ENCODE results near the gene C17orf50. TPM values are rescaled to one million over a fixed set of nuclear protein-coding genes. Genes with fewer than 3 reads are reported as not detected.

Gene C17orf50
- total RNA-seq, 3 donors from 2014 or later: not detected

- Histone ChIP-seq H3K4me1 (no peaks in the 10 kb centered on the region), H3K36me3 (no peaks in the 10 kb centered on the region), H3K9me3 (no peaks in the 10 kb centered on the region), H3K4me3 (no peak overlapping the region), H3K27ac (no peak overlapping the region), H3K27me3 (no peaks in the 10 kb centered on the region)
- intact Hi-C loops (cut with DNase I; ENCODE audit: low total_unique reads): no loop called here
- no peak for DNase-seq (ENCODE audit: low spot score in 2 of 2)
- TF ChIP-seq POLR2A (IDR thresholded peaks at IDR 0.05) (no peak), POLR2AphosphoS5 (IDR thresholded peaks at IDR 0.05) (no peak), CTCF (IDR thresholded peaks at IDR 0.05) (no peak)
Observed at GRCh38 chr17:35778641-35779196, 18.0 kb downstream of the C17orf50 start.

DNA sequence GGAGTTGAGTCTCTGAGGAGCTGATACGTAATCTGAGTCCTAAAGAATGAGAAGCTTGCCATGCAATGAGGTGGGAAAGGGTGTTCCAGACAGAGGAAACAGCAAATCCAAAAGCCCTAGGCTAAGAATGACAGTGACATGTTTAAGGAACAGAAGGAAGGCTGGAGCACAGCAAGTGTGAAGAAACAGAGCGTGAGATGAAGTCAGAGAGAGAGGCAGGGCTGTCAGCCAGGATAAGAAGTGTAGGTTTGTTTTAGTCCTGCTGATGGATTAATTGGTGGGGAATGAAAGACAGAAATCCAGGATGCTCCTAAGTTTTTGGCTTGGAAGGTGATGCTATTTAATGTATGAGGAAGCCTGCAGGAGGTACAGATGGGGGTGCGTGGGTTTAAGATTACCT, 20.3 kb downstream of the C17orf50 start:
- H3K36me3 ChIP-seq: no peaks in the 10 kb centered on the region
- no peak for DNase-seq (ENCODE audit: low spot score in 2 of 2)
- no peaks in the 10 kb centered on the region for H3K27me3 ChIP-seq
- H3K4me3 ChIP-seq: no peak overlapping the region
- H3K4me1 ChIP-seq: no peaks in the 10 kb centered on the region
- intact Hi-C loops (cut with DNase I; ENCODE audit: low total_unique reads): no loop called here
- no peak overlapping the region for H3K27ac ChIP-seq
- TF ChIP-seq CTCF (IDR thresholded peaks at IDR 0.05): no peak
- no peak for TF ChIP-seq POLR2A (IDR thresholded peaks at IDR 0.05)
- no peak for TF ChIP-seq POLR2AphosphoS5 (IDR thresholded peaks at IDR 0.05)
- no peaks in the 10 kb centered on the region for H3K9me3 ChIP-seq

DNA sequence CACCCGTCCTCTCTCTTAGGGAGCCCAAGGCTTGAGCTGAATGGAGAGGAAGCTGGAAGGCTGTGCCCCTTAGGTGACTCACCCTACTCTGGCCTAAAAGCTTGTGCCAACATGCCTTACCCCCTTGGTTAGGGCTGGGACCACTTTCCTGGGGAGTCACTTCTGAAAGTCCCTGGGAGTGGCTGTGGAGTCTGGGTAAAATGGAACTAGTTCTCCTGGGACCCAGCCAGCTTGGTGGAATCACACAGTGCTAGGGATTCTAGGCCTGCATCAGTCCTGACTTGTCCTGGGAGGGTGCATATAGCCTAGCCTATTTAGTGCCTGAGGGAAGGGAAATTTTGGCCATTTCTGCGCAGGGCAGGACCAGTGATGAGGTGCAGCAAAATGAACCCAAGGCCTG, 24.2 kb downstream of the C17orf50 start:
- no peak overlapping the region for H3K27ac ChIP-seq
- H3K36me3 ChIP-seq: no peaks in the 10 kb centered on the region
- H3K4me1 ChIP-seq: no peaks in the 10 kb centered on the region
- intact Hi-C loops (cut with DNase I; ENCODE audit: low total_unique reads): no loop called here
- no peak overlapping the region for H3K4me3 ChIP-seq
- no peak for DNase-seq (ENCODE audit: low spot score in 2 of 2)
- no peaks in the 10 kb centered on the region for H3K27me3 ChIP-seq
- no peaks in the 10 kb centered on the region for H3K9me3 ChIP-seq
- TF ChIP-seq POLR2AphosphoS5 (IDR thresholded peaks at IDR 0.05) (no peak), POLR2A (IDR thresholded peaks at IDR 0.05) (no peak), CTCF (IDR thresholded peaks at IDR 0.05) (no peak)

DNA sequence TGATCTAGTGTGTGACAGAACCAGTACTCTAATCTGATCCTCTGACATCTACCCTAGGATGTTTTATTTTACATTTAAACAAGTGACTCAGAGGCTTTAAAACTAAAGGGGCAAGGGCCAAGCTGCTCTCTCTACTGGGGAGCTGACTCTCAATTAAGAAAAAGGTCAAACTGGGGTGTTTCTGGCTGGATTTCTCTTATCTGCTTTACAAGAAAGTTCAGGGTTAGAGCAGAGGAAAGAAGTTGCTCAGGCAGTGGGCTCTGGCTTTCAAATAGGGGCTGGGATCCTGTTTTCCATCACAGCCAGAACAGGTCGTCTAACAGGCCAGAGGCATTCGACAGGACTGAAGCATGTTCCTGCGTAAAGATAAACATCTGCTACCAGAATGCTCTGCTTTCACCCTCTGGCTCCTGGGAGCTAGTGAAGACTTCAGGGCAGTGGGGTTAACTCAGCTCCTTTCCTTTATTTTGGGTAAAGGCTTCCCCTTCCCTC, 26.3 kb downstream of the C17orf50 start:
- intact Hi-C loops (cut with DNase I; ENCODE audit: low total_unique reads): no loop called here
- H3K27ac ChIP-seq: no peak overlapping the region
- no peak overlapping the region for H3K4me3 ChIP-seq
- H3K27me3 ChIP-seq: no peaks in the 10 kb centered on the region
- no peaks in the 10 kb centered on the region for H3K36me3 ChIP-seq
- TF ChIP-seq CTCF (IDR thresholded peaks at IDR 0.05) (no peak), POLR2AphosphoS5 (IDR thresholded peaks at IDR 0.05) (no peak), POLR2A (IDR thresholded peaks at IDR 0.05) (no peak)
- no peaks in the 10 kb centered on the region for H3K9me3 ChIP-seq
- no peaks in the 10 kb centered on the region for H3K4me1 ChIP-seq
- DNase-seq (ENCODE audit: low spot score in 2 of 2): no peak

- no peaks in the 10 kb centered on the region for H3K36me3 ChIP-seq
- intact Hi-C loops (cut with DNase I; ENCODE audit: low total_unique reads): no loop called here
- DNase-seq (ENCODE audit: low spot score in 2 of 2): no peak
- peak overlapping the region in 1 of 2 donors; percentile 55 for H3K27ac ChIP-seq
- TF ChIP-seq POLR2A (IDR thresholded peaks at IDR 0.05) (no peak), POLR2AphosphoS5 (IDR thresholded peaks at IDR 0.05) (peak in 1 of 3 donors; percentile 21), CTCF (IDR thresholded peaks at IDR 0.05) (no peak)
- no peak overlapping the region for H3K4me3 ChIP-seq
- H3K27me3 ChIP-seq: peaks cover 0 to 7% of the 10 kb centered on the region in 2 donors
- H3K4me1 ChIP-seq: no peaks in the 10 kb centered on the region
- no peaks in the 10 kb centered on the region for H3K9me3 ChIP-seq
Observed at GRCh38 chr17:35788477-35789368, 28.0 kb downstream of the C17orf50 start.

Measured in breast epithelium (tissue), 4 donors.